Activated CD4-positive, alpha-beta T cell treated with anti-CD3 and anti-CD28 coated beads, Interleukin-2, amount 50 U/mL, for 16 hours (primary cell): ENCODE data around the gene RPTOR.
A peak's percentile ranks its signal among the peaks of the same experiment; 100 is the strongest.
"Not testable (repeated sequence)": the region's sequence is repeated elsewhere in the genome, so short reads cannot be mapped to it uniquely, and the experiment has no call there.

Source experiments
- DNase-seq: peaks from one replicate; pipeline ENCODE4 v3.0.0-alpha.2; 2020

RPTOR gene

DNA sequence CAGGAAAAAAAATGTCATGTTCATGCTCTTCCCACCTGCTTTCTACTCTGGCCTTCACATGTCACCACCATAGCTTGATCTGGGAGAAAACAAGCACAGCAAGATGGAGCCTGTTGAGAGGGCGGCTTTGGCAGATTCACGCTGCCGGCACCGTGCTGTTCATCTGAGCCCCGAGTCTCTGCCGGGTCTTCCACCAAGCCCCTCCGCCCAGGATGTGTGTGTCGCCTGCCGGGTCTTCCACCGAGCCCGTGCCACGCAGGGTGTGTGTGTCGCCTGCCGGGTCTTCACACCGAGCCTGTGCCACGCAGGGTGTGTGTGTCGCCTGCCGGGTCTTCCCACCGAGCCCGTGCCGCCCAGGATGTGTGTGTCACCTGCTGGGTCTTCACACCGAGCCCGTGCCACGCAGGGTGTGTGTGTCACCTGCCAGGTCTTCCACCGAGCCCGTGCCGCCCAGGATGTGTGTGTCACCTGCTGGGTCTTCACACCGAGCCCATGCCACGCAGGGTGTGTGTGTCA, 330.9 kb downstream of the RPTOR start:
- not testable (repeated sequence) for DNase-seq

DNA sequence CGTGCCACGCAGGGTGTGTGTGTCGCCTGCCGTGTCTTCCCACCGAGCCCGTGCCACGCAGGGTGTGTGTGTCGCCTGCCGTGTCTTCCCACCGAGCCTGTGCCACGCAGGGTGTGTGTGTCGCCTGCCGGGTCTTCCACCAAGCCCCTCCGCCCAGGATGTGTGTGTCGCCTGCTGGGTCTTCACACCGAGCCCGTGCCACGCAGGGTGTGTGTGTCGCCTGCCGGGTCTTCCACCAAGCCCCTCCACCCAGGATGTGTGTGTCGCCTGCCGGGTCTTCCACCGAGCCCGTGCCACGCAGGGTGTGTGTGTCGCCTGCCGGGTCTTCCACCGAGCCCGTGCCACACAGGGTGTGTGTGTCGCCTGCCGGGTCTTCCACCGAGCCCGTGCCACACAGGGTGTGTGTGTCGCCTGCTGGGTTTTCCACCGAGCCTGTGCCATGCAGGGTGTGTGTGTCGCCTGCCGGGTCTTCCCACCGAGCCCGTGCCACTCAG, 331.9 kb downstream of the RPTOR start:
- DNase-seq = not testable (repeated sequence)

GRCh38 chr17:80876950-80877728, 332.5 kb downstream of the RPTOR start:
- DNase-seq = peak; percentile 96

- no peak for DNase-seq
Measured at GRCh38 chr17:80877729-80878303, 333.2 kb downstream of the RPTOR start.

DNA sequence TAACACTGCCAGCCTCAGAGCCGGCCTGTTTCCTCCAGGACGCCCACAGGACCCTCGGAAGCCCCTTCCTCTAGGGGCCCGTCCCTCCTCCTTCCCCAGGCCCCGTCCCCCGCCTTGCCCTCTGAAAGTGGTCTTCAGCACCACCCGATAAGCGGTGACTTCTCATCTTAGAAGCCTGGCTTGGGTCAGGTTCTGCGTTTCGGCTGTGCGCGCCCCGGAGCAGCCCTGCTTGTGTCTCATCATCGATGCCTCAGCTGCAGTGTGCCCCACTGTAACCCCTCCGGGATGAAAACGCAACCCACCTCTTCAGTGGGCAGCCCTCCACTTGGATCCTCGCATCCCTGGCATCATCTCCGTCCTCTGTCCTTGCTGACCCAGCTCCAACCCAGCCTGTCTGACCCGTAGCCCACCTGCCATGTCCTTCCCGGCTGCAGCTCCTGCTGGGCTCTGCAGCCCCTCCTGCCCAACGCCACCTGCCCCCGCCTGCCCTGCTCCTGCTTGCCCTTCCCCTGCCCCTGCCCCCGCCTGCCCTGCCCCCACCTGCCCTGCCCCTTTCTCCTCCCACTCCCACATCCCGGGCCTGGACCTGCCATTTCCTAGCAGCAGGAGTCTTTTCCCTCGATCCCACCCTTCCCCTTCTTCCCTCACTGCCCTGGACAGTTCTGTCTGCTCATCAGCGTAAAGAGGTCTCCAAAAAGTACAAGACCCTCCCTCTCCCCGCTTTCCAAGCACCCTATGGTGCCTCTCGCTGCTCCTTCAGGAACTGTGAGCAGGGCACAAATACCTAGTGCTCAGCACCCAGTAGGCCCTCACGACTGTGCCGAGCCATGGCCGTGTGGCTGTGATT, 334.5 kb downstream of the RPTOR start:
- no peak for DNase-seq

DNA sequence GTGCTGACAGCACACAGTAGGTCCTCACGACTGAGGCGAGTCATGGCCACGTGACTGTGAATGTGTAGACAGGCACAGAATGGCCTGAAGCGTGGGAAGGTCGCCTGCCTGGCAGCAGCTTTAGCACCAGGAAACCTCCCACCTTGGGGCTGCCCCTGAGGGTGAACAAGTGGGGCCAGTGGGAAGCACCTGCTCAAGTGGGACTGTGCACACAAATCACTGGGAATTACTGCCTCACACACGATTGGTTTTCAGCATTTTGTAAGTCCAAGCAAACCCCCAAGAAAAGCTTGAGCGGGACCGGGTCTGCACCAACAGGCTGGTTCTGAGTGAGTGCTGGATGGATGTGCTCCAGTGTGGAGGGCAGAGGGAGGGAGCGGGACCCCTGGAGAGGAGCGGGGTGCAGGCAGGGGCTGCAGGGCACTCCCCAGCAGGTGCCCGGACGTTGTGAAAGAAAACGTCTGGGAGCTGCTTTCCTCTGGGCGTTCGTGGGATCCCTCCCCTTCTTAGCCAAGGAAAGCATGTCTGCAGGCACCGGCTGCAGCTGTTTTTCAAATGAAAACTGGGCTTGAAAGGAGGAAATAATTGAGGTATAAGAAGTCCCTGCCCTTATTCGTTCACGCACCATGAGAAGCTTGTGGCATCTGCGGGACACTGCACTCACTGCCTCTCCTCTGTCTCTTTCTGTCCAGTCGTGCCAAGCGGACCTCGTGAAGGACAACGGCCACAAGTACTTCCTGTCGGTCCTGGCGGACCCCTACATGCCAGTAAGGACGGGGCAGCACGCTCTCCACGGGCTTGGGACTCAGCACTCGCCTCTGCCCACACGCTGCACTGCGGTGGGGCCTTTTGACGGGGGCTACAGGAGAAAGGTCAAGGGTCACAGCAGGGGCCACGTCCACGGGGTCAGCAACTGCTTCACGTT, 335.3 kb downstream of the RPTOR start:
- DNase-seq = no peak

DNA sequence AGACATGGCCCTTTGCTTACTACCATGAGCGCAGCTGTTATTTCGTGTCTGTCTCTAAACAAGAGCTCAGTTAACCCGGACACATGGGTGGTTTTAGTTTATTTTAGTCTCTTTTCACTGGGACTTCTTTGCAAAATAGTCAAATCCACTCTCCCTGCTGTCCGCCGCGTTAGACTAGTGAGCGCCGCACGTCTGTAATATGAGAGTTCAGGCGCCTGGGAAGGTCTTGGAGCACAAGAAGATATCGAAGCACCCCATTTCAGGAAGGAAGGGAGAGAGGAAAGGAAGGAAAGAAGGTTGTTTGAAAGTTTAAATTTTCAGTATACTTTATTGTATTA, 336.0 kb downstream of the RPTOR start:
- no peak for DNase-seq

DNA sequence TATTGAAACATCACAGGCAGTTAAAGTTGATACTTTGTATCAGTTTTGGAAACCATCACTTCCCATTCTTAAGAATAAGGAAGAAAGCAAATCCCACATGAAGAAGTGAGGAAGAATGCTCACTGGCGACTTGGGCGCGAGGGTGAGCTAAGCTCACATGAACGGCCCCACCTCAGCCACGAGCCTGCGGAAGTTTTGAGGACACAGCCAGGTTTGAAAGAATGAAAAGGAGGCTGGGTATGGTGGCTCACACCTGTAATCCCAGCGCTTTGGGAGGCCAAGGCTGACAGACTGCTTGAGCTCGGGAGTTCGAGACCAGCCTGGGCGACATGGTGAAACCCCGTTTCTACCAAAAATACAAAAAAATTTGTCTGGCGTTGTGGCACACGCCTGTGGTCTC, 336.7 kb downstream of the RPTOR start:
- DNase-seq = no peak

DNA sequence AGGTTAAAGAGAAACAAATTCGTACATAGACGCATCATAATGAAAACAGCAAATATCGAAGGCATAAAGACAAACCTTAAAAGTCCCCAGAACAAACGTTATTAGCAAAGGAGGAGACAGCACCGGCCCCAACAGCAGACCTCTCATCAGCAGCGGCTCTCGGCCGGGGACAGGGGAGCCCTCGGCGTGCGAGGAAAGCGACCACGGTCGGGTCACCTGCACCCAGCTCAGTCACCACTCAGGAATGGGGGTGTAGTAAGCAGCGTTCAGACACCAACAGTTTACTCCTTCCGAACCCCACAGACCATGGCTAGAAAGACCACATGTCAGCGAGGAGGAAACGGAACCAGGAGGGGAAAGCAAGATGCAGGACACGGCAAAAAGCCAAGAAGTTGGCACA, 337.7 kb downstream of the RPTOR start:
- DNase-seq = no peak

DNA sequence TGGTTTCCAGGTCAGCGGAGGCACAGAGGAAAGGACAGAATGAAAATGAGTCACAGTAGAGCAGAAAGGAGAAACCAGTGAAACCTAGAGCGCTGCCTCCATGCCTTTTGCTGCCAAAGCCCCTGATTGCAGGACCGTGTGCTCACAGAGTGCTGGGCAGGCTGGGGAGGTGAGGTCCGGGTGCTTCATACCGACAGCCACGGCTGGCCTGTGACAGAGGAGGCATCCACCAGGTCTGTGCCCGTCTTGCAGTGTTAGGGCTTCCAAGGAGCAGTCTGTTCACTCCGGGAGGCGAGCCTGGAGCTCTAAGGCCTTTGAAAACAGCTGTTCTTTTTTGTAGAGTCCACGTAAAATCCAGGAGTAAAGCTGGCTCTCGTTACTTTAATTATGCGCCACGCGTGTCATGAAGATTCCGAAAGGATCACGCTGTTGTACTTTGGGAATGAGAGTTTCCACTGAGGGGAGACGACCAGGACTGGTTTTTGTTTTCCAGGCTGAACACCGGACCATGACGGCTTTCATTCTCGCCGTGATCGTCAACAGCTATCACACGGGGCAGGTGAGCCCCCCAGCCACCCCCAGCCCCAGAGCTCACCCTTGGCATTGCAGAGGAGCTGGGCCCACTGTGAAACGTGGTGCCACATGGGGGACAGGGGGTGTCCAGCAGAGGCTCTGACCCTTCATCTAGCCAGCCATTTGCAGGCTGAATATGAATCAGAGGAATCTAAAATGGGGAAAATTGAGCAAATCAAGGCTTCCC, 338.5 kb downstream of the RPTOR start:
- no peak for DNase-seq

- no peak for DNase-seq
Measured at GRCh38 chr17:80883831-80884735, 339.4 kb downstream of the RPTOR start.

DNA sequence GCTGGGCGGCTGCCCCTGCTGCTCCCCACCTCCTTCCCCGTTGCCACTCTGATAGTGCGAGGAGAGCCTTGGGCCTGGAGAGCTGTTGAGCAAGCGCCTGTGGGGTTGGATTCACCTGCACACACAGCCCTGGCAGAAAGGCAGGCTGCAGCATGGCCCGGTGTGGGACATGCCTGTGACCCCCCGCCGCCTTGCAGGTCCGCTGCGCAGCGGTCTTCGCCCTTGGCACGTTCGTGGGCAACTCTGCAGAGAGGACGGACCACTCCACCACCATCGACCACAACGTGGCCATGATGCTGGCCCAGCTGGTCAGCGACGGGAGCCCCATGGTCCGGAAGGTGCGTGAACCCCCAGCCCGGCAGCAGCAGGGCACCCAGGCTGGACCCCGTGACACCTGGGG, 340.2 kb downstream of the RPTOR start:
- DNase-seq = no peak

DNA sequence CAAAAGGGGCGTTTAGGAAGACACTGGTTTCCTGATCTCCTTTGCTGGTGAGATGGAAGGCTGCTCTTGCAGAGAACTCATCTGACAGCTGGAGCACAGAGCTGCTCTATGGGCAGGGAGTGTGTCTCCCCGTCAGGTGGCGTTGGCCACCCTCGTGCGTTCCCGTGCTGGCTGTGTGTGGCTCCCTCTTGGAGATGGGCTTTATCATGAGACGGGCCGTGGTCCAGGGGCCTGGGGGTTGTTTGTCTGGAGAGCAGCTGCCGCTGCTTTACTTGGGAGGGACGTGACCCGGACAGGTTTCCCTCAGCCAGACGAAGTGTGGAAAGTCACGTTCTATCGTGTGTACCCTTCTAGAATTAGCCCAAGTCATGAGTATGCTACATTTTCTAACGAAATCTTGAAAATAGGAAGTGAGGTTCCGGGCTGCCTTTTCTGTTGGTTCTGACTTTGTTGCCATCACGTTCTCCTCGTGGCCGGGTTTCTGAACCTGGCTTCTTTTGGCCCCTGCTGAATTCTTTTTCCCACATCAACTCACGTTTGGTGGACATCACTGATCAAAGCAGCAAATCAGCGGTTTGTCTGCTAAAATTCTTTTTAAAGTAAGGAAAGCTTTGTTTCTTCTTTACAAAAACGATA, 341.4 kb downstream of the RPTOR start:
- no peak for DNase-seq

DNA sequence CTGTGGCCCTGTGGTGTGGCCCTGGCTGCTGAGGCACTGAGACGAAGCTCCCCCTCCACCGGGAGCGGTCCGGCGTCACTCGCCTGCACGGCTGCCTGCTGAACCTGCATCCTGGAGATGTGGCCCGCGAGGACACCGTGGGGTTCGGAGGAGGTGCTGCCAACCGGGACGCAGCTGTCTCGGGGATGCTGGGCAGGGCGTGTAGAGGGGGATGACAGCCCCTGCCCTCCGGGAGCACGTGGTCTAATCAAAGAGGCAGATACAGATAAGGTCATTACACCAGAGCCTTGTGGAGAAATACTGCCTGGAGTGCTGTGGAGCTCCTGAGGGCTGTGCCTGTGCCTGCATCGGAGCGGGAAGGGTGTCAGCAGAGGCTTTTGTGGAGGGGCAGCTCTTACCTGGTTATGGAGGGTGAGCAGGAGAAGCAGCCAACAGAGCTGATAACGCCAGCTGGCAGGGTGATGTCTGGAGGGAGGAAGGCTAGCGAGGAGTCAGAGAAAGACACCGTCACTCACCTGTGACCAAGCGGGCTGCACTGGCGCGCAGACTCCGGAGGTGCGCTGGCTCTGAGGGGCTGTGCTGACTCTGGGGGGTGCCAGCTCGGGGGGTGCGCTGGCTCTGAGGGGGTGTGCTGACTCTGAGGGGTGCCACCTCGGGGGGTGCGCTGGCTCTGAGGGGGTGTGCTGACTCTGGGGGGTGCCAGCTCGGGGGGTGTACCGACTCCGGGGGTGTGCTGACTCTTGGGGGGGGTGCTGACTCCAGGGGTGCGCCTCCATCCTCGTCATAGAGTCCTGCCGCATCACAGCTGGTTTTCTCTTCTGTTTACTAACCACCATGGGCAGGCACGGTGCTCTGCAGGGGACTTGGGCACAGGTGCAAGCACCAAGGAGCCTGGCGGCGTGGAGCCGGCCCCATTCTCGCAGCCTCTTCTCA, 342.3 kb downstream of the RPTOR start:
- DNase-seq = no peak

- no peak for DNase-seq
Measured at GRCh38 chr17:80887639-80888175, 343.1 kb downstream of the RPTOR start.

DNA sequence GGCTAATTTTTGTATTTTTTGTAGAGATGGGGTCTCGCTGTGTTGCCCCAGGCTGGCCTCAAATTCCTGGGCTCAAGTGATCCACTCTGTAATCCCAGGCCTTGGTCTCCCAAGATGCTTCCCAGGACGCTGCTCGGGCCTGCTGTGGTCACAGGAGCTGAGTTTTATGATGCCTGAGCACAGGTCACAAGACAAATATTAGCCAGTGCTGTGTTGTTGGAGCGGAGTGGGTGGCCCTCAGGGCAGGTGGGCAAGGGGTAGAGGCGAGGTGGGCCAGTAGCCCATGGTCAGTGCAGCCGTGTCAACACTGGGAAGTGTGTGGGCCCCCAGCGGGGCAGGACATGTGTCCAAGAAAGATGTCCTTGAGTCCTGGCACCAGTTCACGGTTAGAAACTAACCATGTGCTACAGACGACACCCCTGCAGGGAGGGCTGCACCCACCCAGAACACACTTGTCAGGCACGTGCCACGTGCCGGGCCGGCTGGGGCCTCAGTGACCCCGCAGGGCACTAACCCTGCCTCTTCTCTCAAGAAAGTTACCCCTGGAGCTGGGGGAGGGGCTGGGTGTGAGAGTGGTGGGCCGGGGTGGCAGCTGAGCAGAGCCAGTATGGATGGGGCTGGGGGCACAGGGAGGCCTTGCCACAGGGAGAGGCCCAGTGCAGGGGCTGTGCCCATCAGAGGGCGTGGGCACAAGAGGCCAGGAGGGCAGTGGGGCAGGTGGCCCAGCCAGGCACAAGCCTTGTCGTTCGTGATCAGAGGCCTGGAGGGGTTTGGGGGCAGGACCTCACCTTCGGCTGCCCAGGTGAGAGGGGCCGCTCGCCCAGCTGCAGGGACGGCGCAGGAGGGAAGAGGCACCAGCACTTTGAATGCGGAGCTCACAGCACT, 343.9 kb downstream of the RPTOR start:
- no peak for DNase-seq
